Upper lobe of right lung (tissue), 1 donor: ENCODE results near the gene PRKG1. TPM values are rescaled to one million over a fixed set of nuclear protein-coding genes. Genes with fewer than 3 reads are reported as not detected.

ENCODE experiments used
- ATAC-seq: fragments of 200-7000 bp; cut with Tn5 transposase; one replicate; pipeline ENCODE4 v1.9.1; 2020; ENCODE audit warnings: mild to moderate bottlenecking, moderate library complexity
- DNase-seq: peaks from one replicate; pipeline ENCODE4 v3.0.0-alpha.2; 2020
- H3K27ac ChIP-seq: fragments of 200-600 bp; one replicate; pipeline ENCODE4 v1.8.0; 2022
- H3K27me3 ChIP-seq: fragments of 200-600 bp; one replicate; pipeline ENCODE4 v1.8.0; 2022; ENCODE audit warnings: mild to moderate bottlenecking
- H3K36me3 ChIP-seq: fragments of 200-600 bp; one replicate; pipeline ENCODE4 v1.8.0; 2022
- H3K4me1 ChIP-seq: fragments of 200-600 bp; one replicate; pipeline ENCODE4 v1.8.0; 2022
- H3K4me3 ChIP-seq: fragments of 200-600 bp; one replicate; pipeline ENCODE4 v1.8.0; 2022; ENCODE audit warnings: mild to moderate bottlenecking
- H3K9me3 ChIP-seq: fragments of 200-600 bp; one replicate; pipeline ENCODE4 v1.8.0; 2022
- CTCF ChIP-seq: fragments of 200-600 bp; IDR thresholded peaks from one replicate; pipeline ENCODE4 v1.8.0; 2022; ENCODE audit warnings: antibody characterized with exemption
- intact Hi-C: fragments of 100-400 bp; cut with DNase I; formaldehyde crosslinking; loops from one replicate; pipeline ENCODE4 v1.11.0; 2022
- total RNA-seq: library from RNA; stranded (reverse); fragmentation: NEBNext Ultra II Directional; extraction: Animal tissue kit (Norgen Biotek cat#: 25700); gene quantifications from one replicate; pipeline ENCODE4 v1.2.1, GENCODE V29; 2021
- donor health status: DM: no; HTN: yes; CAD: no; lungs with severe emphysema.

The PRKG1 gene
- total RNA-seq, 1 donor from 2014 or later = 30.0 TPM

GRCh38 chr10:52280051-52280450, 1205.8 kb downstream of the PRKG1 start:
- Histone ChIP-seq H3K36me3 (no peaks in the 10 kb centered on the region), H3K27me3 (no peaks in the 10 kb centered on the region), H3K27ac (no peak overlapping the region), H3K4me3 (no peak overlapping the region), H3K4me1 (no peaks in the 10 kb centered on the region), H3K9me3 (no peaks in the 10 kb centered on the region)
- intact Hi-C loops = no loop called here
- ATAC-seq (no peak), DNase-seq (no peak)
- no peak for TF ChIP-seq CTCF

- DNase-seq (no peak), ATAC-seq (no peak)
- TF ChIP-seq CTCF = no peak
- H3K9me3 ChIP-seq = no peaks in the 10 kb centered on the region
- H3K27me3 ChIP-seq = no peaks in the 10 kb centered on the region
- intact Hi-C loops = no loop called here
- H3K27ac ChIP-seq = no peak overlapping the region
- no peak overlapping the region for H3K4me3 ChIP-seq
- no peaks in the 10 kb centered on the region for H3K4me1 ChIP-seq
- H3K36me3 ChIP-seq = no peaks in the 10 kb centered on the region
Measured at GRCh38 chr10:52283174-52283573, 1208.9 kb downstream of the PRKG1 start.

DNA sequence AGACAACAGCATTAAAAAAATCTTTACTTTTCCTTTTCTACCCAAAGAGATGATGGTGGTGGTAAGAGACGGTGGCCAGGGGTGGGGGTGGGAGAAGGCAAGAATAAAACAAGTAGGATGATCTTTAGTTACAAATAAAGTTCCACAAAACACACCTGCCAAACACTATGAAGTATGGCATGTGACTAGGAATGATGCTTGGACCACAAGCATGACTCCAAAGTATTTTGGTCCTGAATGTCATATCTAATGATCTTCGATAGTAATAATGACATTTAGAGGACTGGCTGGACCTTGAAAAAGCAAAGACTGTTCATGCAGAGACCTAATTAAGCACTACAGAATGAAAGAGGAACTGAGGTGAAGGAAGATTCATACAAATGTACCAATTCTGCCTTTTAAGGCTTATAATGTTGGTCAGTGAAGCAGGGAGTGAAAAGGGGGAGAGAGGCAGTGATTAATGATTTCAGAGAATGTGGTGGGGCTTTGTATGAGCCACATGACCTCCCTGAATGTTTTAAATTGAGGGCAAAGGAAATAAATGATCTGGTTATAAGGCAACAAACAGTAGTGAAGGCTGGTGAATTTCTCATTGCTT, 1210.2 kb downstream of the PRKG1 start:
- H3K27ac ChIP-seq = no peak overlapping the region
- DNase-seq (no peak), ATAC-seq (no peak)
- no peaks in the 10 kb centered on the region for H3K9me3 ChIP-seq
- no peak overlapping the region for H3K4me3 ChIP-seq
- no peaks in the 10 kb centered on the region for H3K36me3 ChIP-seq
- intact Hi-C loops = no loop called here
- H3K4me1 ChIP-seq = no peaks in the 10 kb centered on the region
- no peak for TF ChIP-seq CTCF
- no peaks in the 10 kb centered on the region for H3K27me3 ChIP-seq

DNA sequence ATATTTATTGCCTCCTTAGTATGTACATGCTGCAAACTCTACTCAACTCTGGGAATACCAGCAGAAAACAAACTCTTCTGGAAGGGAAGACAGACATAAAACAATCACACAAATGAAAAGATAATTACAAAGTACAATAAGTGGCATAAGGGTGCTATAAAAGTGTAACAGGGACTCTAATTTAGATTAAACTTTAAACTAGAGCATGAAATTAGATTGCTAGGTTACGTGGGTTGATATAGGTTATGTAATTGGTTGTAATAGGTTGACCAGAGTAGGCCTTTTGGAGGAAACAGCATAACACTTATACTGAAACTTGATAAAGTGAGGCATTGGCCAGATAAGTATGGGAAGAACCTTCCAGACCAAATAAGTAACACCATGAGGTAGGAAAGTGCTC, 1213.6 kb downstream of the PRKG1 start:
- Histone ChIP-seq H3K27ac (no peak overlapping the region), H3K36me3 (no peaks in the 10 kb centered on the region), H3K9me3 (no peaks in the 10 kb centered on the region), H3K4me1 (no peaks in the 10 kb centered on the region), H3K27me3 (no peaks in the 10 kb centered on the region), H3K4me3 (no peak overlapping the region)
- ATAC-seq (no peak), DNase-seq (no peak)
- intact Hi-C loops = no loop called here
- no peak for TF ChIP-seq CTCF

- ATAC-seq = no peak
- no peak for TF ChIP-seq CTCF
- intact Hi-C loops = no loop called here
Measured at GRCh38 chr10:52297747-52298146, 1223.5 kb downstream of the PRKG1 start.

More at GRCh38 chr10:52297747-52298146, 1223.5 kb downstream of the PRKG1 start:
- no peak overlapping the region for H3K27ac ChIP-seq
- no peak overlapping the region for H3K4me3 ChIP-seq
- H3K27me3 ChIP-seq = no peaks in the 10 kb centered on the region
- H3K4me1 ChIP-seq = no peaks in the 10 kb centered on the region
- no peaks in the 10 kb centered on the region for H3K36me3 ChIP-seq
- no peak for DNase-seq
- H3K9me3 ChIP-seq = no peaks in the 10 kb centered on the region
